Activated T-cell treated with anti-CD3 and anti-CD28 coated beads, Interleukin-2, amount 50 U/mL, for 48 hours (primary cell): Measurements from ENCODE around the gene TSPY4.
"Not testable (repeated sequence)": the region's sequence is repeated elsewhere in the genome, so short reads cannot be mapped to it uniquely, and the experiment has no call there.

ENCODE experiments used
- DNase-seq, 2 experiments: peaks; one replicate each; pipeline ENCODE4 v3.0.0-alpha.2; 2020

The TSPY4 gene

GRCh38 chrY:9337164-9337563 is at the start of gene TSPY4:
Gene TSPY4 (plus strand): TSS chrY:9337464. CDS start chrY:9337510, 46 bp downstream.
- not testable (repeated sequence) for DNase-seq

DNA sequence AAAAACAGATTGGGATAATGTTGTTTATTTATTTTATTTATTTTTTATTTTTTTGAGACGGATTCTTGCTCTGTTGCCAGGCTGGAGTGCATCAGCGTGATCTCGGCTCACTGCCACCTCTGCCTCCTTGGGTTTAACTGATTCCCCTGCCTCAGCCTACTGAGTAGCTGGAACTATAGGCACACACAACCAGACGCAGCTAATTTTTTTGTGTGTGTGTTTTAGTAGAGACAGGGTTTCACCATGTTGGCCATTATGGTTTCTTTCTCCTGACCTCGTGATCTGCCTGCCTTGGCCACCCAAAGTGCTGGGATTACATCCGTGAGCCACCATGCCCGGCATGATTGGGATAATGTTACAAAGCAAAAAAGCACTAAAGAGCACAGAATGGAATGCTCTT is 16.3 kb upstream of the TSPY4 start:
- DNase-seq = no peak

DNA sequence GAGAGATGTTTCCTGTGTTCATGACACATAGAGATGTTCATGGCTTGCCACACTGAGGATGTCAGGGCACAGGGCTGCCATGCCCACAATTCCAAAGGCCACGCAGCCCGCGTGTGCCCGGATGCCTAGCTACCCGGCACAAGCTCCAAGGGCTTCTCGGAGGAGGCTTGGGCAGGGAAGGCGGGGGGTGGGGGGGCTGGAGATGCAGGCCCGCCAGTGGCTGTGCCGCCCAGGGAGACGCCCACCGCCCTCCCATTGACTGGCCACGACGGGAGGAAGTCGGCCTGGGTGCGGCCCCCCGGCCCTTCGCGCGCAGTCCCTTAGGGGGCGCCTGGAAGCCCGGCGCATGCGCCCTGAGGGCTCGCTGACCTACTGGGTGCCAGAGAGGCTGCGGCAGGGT is 20.2 kb downstream of the TSPY4 start, which contains the start of gene TSPY8:
TSS of gene TSPY8 (plus strand) at position 301 of the 400 bp plus-strand sequence. CDS start at position 347, 46 bp downstream.
- not testable (repeated sequence) for DNase-seq
